Mammary epithelial cell (primary cell): ENCODE results near the gene DHX36.

Experiments
- CTCF ChIP-seq, 2 donors: IDR thresholded peaks in 1 of 2; conservative IDR thresholded peaks in 1 of 2; 2 replicates each; pipeline ENCODE4 v1.5.1; 2011 to 2012; ENCODE audit warnings: inconsistent platforms in 2 of 2, low read length in 2 of 2, mild to moderate bottlenecking in 2 of 2, control low read depth in 1 of 2, low read depth in 1 of 2; ENCODE audit not compliant: insufficient read depth in 1 of 2; ENCODE audit errors: extremely low read depth in 1 of 2
- EZH2 ChIP-seq: IDR thresholded peaks from 2 replicates; pipeline ENCODE4 v1.6.1; 2012; ENCODE audit warnings: low read length, inconsistent platforms, borderline replicate concordance

GRCh38 chr3:154273381-154273780 lies 50.9 kb downstream of the DHX36 start:
- TF ChIP-seq CTCF (conservative IDR thresholded peaks at IDR 0.05 in 1 of 2, IDR thresholded peaks at IDR 0.05 in 1 of 2; ENCODE audit: extremely low read depth in 1 of 2, insufficient read depth in 1 of 2, low read depth in 1 of 2, low read length in 2 of 2): no peak
- no peak for TF ChIP-seq EZH2
